Cardiac muscle cell (in vitro differentiated cells and primary cell): ENCODE measurements around the gene CUL4A. TPM values are rescaled to one million over a fixed set of nuclear protein-coding genes. Genes with fewer than 3 reads are reported as not detected.

ENCODE experiments used
- DNase-seq, 2 donors: peaks; one replicate each; pipeline versions ENCODE4 v3.0.0 to v3.0.0-alpha.2; 2010 to 2017; ENCODE audit warnings: low read depth in 1 of 2, low spot score in 1 of 2
- H3K27ac ChIP-seq: fragments of 200-600 bp; sonication (generic); 2 replicates; pipeline ENCODE4 v1.5.1; 2016
- H3K27me3 ChIP-seq: fragments of 200-600 bp; sonication (generic); 2 replicates; pipeline ENCODE4 v1.6.0; 2016; ENCODE audit warnings: control low read depth
- H3K36me3 ChIP-seq: fragments of 200-600 bp; sonication (generic); 2 replicates; pipeline ENCODE4 v1.5.1; 2016; ENCODE audit warnings: control low read depth
- H3K4me1 ChIP-seq: fragments of 200-600 bp; sonication (generic); 2 replicates; pipeline ENCODE4 v1.8.1; 2017; ENCODE audit warnings: low read depth, mild to moderate bottlenecking, mixed run types
- H3K4me3 ChIP-seq: fragments of 200-600 bp; sonication (generic); 2 replicates; pipeline ENCODE4 v1.5.1; 2016; ENCODE audit warnings: mild to moderate bottlenecking
- H3K9me3 ChIP-seq: fragments of 200-600 bp; sonication (generic); 2 replicates; pipeline ENCODE4 v1.5.1; 2017; ENCODE audit warnings: low read depth, mild to moderate bottlenecking, control low read depth
- polyA plus RNA-seq: library from polyadenylated mRNA; unstranded; fragments of >200 nt; fragmentation: Nextera tagmentation; extraction: Ambion mirVana; gene quantifications from 2 replicates; pipeline ENCODE4 v1.2.1, GENCODE V29; 2016
- total RNA-seq: library from RNA; depleted of rRNA; stranded (reverse); fragments of >200 nt; gene quantifications from 2 replicates; pipeline ENCODE4 v1.2.3, GENCODE V29; 2016
- TF ChIP-seq, protein P1 (sequence below): IDR thresholded peaks from 2 replicates; pipeline ENCODE4 v1.5.1; 2012; ENCODE audit warnings: low read depth, mild to moderate bottlenecking, low read length

CUL4A gene
- total and polyA plus RNA-seq, 2 experiments from 2014 or later, result 57.7 to 89.3 TPM

DNA sequence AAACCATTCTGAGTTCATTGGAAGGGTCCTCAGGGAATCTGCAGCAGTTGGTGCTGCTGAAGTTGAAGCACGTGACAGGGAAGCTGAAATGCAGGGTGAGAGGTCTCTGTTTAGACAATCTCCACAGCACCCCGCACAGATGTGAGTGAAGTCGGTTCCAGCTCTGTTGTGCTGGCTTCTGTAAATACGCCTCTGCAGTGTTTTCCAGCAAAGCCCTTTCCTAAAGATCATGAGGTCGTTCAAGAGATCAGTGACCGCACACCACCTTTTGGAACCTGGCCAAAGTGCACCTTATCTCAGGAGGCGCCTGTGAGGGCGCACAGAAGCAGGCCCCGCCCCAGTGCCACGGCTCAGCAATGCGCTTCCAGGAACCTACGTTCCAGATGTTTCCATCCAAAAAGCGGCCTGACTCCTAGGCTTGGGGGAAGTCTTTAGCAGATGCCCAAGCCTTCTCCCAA lies 10.8 kb downstream of the CUL4A start:
- TF ChIP-seq, protein P1, sequence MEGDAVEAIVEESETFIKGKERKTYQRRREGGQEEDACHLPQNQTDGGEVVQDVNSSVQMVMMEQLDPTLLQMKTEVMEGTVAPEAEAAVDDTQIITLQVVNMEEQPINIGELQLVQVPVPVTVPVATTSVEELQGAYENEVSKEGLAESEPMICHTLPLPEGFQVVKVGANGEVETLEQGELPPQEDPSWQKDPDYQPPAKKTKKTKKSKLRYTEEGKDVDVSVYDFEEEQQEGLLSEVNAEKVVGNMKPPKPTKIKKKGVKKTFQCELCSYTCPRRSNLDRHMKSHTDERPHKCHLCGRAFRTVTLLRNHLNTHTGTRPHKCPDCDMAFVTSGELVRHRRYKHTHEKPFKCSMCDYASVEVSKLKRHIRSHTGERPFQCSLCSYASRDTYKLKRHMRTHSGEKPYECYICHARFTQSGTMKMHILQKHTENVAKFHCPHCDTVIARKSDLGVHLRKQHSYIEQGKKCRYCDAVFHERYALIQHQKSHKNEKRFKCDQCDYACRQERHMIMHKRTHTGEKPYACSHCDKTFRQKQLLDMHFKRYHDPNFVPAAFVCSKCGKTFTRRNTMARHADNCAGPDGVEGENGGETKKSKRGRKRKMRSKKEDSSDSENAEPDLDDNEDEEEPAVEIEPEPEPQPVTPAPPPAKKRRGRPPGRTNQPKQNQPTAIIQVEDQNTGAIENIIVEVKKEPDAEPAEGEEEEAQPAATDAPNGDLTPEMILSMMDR, result no peak
- H3K27ac ChIP-seq, result no peak overlapping the region
- H3K4me1 ChIP-seq, result peaks cover 31% of the 10 kb centered on the region

DNA sequence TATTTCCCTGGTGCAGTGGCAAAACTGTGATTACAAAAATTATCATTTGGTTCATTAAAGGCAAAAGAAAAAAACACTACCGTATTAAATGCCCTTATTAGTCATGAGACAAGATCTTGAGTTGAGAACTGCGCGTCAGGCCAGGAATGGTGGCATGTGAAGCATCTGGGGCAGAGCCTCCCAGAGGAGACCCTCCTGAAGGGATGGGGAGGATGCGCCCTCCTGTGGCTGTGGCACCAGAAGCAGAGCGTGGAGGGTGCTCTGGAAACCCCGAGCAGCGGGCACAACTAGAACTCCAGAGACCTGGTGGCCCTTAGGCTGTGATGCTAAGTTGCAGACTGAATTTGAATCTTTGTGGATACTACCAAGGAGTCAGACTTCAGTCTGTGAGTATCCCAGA lies 11.5 kb downstream of the CUL4A start:
- Histone ChIP-seq H3K4me1 (peaks cover 25% of the 10 kb centered on the region), H3K27me3 (no peaks in the 10 kb centered on the region), H3K27ac (no peak overlapping the region), H3K9me3 (no peaks in the 10 kb centered on the region), H3K36me3 (peaks cover 10% of the 10 kb centered on the region), H3K4me3 (no peak overlapping the region)
- TF ChIP-seq, protein P1, result peak; percentile 13
- DNase-seq, result no peak

More for the DNA sequence above, 10.8 kb downstream of the CUL4A start:
- H3K36me3 ChIP-seq, result peaks cover 7% of the 10 kb centered on the region
- no peaks in the 10 kb centered on the region for H3K27me3 ChIP-seq
- DNase-seq, result no peak
- H3K9me3 ChIP-seq, result no peaks in the 10 kb centered on the region
- H3K4me3 ChIP-seq, result no peak overlapping the region

DNA sequence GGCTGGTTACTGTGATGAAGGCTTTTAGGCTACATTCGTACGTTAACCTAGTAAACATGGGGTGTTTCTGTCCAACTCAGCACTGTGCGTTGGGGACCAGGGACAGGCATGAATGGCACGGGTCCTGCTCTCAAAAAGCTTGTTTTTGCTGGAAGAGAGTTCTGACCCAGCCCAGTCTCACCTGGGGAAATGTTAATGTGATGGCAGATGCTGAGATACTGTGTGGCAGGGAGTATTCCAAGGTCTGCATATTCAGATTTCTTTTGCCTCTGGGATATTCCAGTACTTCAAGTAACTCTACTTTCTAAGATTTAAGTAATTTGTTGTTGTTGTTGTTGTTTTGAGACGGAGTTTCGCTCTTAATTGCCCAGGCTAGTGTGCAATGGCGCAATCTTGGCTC lies 13.7 kb downstream of the CUL4A start:
- no peaks in the 10 kb centered on the region for H3K9me3 ChIP-seq
- H3K4me3 ChIP-seq, result no peak overlapping the region
- TF ChIP-seq, protein P1, result no peak
- H3K27me3 ChIP-seq, result no peaks in the 10 kb centered on the region
- H3K27ac ChIP-seq, result no peak overlapping the region
- DNase-seq, result no peak
- H3K36me3 ChIP-seq, result peaks cover 15% of the 10 kb centered on the region
- peaks cover 9% of the 10 kb centered on the region for H3K4me1 ChIP-seq

DNA sequence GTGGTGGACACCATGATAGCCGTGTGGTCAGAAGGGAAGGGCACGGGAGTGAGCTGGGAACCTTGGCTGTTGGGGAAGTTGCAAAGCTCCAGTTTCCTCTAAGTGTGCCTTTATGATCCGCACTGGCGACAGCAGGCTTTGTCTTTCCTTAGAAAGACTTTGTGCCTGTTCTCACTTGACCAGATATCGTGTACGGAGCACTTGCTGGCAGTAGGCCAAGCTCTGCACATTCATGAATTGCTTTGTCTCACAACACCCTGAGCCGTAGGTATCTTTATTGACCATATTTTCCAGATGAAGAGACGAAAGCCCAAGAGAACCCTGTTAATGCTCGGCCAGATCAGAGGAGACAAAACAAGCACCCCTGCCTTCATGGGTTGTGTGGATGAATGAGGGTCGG lies 15.1 kb downstream of the CUL4A start:
- Histone ChIP-seq H3K4me1 (peaks cover 9% of the 10 kb centered on the region), H3K27me3 (no peaks in the 10 kb centered on the region), H3K27ac (no peak overlapping the region), H3K36me3 (peaks cover 24% of the 10 kb centered on the region), H3K9me3 (no peaks in the 10 kb centered on the region), H3K4me3 (no peak overlapping the region)
- peak in 1 of 2 donors; percentile 67 for DNase-seq
- TF ChIP-seq, protein P1, result no peak

DNA sequence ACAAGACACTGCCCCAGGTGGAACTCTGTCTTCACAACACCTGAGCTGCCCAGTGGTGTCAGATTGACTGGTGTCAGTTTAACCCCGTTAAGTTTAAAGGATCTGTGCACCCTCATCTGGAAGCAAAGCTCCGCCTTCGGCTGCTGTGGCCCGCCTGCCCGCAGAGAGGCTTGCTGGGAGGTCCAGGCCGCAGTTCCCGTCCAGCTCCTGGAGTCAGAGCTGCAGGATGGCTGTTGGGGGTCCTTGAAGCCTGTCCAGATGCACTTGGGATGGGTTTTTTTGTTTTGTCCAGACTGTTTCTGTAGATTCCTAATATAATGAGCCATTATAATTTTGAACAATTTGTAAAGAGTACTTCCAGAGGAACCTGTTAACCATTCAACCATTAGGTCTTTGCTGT lies 16.1 kb downstream of the CUL4A start:
- DNase-seq, result no peak
- Histone ChIP-seq H3K27ac (no peak overlapping the region), H3K36me3 (peaks cover 33% of the 10 kb centered on the region), H3K9me3 (no peaks in the 10 kb centered on the region), H3K27me3 (no peaks in the 10 kb centered on the region), H3K4me3 (no peak overlapping the region), H3K4me1 (no peaks in the 10 kb centered on the region)
- TF ChIP-seq, protein P1, result no peak
